Kidney tubule cell (primary cell): ENCODE results near the gene DAB1.

ENCODE experiments used
- DNase-seq: peaks from one replicate; pipeline ENCODE4 v3.0.0-alpha.2; 2018; ENCODE audit warnings: low spot score

The DAB1 gene

DNA sequence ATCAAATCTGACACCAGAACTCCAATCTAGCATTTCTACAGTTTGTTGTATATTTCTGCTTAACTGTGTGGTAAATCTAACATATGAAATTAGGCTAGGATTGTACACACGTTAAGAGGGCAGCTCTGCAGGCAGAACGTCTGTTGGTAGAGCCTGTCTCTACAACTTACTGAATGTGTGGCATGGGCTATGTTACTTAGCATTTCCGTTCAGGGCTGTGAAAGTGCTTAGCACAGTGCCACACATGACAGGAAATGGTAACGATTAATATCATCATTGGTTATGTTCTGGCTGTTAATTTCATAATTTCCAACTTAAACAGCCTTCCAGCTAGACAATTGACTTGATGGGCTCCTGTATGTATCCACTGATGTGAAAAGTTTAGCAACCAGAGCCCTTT lies 448.4 kb downstream of the DAB1 start:
- no peak for DNase-seq

- DNase-seq: no peak
Observed at GRCh38 chr1:56973923-56974742, 449.7 kb downstream of the DAB1 start.

DNA sequence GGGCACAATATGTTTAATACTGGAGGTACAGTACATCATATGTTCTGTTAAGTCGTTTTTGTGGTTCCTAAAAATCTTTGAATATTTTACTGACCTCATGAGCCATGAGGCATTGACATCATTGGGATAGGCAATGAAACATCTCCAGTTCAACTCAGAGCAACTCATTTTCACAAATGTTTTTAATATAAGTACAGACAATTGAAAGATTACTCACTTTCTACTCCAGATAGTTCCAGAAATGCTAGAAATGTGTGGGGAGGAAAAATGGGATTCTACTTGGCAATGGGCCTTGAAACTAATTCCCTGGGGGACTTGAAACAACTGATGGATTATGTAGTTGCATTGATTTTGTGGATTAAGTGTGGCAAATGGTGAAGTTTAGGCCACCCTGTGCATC lies 450.9 kb downstream of the DAB1 start:
- no peak for DNase-seq

DNA sequence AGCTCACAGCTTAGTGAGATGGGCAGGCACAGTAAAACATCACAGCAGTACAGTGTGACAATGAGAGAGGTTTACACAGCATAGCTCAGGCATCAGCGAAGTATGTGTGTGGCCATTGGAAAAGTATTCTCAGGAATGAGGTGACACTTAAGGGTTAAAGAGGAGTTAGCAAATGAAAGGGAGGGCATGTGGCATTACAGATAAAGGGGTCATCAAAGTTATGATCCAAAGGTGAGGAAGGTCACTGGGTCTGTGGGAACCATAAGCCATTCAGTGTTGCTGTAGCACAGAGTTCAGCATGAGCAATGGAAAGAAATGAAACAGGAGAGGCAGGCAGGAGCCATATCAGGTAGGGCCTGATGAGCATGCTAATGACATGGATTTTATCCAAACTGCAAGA lies 453.6 kb downstream of the DAB1 start:
- no peak for DNase-seq

DNA sequence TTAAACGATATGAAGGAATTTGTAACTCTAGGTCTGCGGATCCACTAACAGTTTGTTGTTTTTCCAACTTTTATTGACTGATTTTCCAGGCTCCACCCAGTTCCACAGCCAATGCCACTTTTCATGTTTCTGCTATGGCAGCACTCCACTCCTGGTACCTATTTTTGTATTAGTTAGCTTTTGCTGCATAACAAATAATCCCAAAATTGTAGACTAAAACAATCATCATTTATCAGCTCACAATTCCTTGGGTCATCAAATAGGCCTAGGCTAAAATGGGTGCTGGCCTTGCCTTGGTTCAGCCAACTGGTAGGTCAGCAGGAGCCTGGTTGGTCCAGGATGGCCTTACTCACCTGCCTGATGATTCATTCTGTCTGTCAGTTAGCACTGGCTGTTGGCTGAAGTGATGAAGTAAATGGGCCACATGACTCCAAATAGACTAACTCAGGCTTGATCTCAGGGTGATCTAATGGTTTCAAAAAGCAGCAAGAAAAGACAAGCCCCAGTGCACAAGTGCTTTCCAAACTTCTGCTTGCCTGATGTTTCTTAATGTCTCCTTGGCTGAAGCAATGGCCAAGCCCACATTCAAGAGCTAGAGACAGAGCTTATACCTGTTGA lies 454.9 kb downstream of the DAB1 start:
- DNase-seq: peak; percentile 87

DNA sequence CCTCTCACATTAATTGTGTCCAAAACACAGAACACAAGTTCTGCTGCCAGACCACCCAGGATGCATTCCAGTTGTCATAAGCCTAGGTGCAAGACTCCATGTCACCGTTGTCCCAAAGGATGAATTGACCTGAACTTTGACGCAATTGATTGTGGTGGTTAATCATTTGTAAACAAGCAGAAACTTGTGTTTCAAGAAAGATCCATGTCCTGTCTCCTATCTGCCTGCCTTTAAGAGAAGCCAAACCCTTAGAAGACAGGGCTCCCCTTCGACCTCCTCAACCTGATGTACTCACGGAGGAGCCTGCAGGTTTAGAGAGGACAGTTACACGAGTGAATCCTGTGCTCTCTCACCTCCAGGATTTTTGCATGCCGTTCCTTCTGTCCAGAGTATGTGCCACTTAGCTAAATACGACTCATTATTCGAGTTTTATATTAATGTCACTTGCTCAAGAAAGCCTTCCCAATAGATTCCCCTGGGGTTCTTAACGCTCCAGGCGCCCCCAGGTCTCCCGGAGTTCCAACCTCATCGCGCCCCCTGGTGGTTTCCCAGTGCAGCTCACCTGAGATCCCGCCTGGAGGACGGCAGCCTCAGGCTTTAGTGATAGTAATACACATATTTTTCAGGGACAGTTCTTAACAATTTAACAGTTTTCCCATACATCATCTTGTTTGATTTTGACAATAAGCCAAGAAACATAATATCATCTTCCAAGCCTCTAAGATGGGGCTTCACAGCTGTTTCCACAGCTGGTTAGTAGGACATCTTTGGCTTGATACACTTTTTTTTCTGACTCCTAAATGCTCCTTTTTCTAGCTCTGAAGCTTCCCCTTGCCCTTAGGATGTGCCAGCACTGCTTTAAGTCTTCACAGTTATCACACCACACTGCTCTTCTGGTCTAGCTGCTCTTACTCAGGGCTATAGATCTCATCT lies 455.7 kb downstream of the DAB1 start:
- no peak for DNase-seq

GRCh38 chr1:56967355-56967754 lies 456.5 kb downstream of the DAB1 start:
- no peak for DNase-seq

DNA sequence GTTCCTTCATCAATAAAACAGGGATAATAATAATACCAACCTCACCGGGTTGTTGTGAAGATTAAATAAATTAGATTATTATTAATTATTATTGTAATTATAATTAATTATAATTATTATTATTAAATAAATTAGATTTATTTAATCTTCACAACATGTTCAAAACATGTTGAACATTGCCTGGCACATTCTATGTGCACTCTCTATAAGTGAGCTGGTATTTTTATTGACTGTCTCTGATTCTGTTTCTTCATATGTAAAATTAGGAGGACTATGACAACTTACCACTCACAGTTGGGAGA lies 457.2 kb downstream of the DAB1 start:
- no peak for DNase-seq

GRCh38 chr1:56965916-56966697 lies 457.8 kb downstream of the DAB1 start, which contains the start of gene C8B:
TSS of gene C8B (minus strand) at chr1:56966015. CDS start at chr1:56965948, 67 bp downstream.
- no peak for DNase-seq

DNA sequence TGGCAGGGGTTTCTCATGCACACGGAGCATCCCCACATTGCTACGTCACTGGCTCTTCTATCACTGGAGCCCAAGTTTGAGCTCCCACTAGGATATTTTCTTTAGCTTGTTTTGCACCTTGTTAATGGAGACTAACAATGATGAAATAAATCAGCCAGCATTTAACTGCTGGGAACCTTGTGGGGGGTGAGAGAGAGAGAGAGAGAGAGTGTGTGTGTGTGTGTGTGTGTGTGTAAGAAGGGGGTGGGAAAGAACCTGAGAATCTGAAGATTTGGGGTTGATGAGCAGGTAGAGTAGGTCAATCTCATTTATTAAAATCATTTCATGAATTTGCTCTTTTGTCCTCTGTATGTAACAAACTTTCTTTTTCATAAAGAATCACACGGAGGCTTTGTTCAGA lies 458.7 kb downstream of the DAB1 start:
- no peak for DNase-seq

DNA sequence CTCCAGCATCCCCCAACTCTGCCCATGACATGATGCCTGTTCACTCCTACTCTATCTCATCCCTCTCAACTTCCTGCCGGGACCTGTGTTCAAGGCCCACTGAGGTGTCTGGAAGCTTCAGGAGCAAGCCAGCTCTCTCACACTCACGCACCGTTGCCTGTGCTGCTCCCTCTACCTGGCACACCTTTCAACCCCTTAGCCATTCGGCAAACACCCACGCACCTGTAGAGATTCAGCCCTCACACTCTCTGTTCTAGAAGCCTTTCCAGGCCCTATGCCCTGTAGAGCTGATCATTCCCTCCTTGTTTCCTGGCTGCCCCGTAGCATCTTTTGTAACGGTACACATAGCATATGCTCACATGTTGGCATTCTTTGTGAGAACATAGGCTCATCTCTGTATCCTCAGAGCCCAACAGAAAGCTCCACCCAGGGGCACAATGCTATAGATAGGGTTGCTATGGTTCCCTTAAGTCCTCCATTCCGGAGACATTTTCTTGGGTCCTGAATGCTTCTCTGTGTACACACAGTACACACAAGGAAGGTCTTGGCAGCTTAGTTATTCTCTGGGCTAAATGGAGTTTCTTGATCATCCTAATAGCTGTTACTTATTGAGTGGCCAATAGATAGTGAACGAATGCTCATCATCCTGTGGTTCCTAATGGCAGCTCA lies 459.4 kb downstream of the DAB1 start:
- no peak for DNase-seq

- DNase-seq: no peak
Observed at GRCh38 chr1:56963667-56964066, 460.2 kb downstream of the DAB1 start.

DNA sequence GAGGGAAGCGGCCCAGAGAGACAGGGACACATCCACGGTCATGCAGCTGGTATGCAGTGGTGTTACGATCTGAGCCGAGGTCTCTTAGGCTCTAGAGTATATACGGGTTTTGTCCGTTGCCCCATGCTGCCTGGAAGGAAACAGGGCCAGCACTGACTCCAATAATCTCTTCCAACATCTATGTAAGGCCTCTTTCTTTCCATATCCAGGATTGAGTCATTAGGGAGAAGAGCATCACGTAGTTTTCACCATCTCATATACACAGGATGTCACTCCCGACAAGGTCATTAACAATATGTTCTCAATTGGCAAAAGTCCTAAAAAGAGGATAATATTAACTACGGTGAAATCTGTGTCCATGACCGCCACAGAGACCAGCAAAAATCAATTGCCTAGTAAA lies 462.4 kb downstream of the DAB1 start:
- DNase-seq: no peak

DNA sequence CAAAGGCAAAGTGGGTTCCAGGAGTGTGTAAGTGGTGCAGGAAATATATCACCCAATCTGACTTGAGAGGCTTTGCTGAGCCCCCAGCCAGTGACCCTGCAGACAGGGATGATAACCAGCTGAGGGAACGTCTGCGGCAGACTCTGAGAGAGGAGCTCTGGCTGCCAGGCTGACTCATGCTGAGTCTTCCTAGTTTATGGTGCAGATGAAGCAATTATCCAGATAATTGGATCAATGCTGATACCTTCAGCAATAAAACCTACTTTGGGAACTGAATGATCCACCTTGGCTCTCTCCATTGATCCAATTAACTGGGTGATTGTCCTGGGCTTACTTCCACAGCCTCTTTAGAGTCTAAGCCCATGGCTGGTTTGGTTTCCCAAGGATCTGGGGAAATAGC lies 465.3 kb downstream of the DAB1 start:
- peak; percentile 21 for DNase-seq

GRCh38 chr1:56957931-56958330 lies 465.9 kb downstream of the DAB1 start:
- no peak for DNase-seq

DNA sequence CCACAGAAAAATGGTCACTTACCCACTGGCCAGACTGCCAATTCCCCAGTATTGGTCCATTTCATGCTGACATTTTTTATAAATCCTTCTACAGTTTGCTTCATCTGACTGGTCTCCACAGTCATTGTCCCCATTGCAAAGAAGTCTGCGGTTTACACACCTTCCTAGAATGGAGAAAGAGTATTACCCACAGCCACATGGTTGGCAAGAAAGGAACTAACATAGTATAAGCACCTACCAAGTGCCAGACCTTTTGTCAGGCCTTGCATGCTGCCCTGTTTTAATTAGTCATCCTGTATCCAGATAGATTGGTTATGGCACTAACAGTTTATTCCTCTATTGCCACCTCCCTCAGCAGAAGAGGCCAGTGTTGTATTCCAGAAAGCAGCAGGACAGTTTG lies 469.2 kb downstream of the DAB1 start:
- DNase-seq: no peak

DNA sequence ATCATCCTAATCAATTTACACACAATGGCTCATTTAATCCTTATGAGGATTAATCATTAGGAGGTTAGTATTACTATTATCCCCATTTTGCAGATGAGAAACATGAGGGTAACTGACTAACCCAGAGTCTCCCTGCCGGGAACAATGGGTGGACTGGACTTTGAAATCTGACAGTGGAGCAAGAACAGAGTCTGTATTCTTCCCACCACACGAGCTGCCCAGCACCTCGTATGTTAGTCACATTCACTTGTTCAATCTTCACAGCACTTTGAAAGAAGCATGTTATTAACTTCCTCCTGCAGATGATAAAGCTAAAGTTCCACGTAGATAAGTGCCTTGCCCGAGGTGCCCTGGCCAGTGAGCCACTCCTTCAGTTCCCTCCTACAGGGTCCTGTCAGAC lies 470.5 kb downstream of the DAB1 start:
- DNase-seq: no peak

GRCh38 chr1:56952501-56952900 lies 471.4 kb downstream of the DAB1 start:
- no peak for DNase-seq

DNA sequence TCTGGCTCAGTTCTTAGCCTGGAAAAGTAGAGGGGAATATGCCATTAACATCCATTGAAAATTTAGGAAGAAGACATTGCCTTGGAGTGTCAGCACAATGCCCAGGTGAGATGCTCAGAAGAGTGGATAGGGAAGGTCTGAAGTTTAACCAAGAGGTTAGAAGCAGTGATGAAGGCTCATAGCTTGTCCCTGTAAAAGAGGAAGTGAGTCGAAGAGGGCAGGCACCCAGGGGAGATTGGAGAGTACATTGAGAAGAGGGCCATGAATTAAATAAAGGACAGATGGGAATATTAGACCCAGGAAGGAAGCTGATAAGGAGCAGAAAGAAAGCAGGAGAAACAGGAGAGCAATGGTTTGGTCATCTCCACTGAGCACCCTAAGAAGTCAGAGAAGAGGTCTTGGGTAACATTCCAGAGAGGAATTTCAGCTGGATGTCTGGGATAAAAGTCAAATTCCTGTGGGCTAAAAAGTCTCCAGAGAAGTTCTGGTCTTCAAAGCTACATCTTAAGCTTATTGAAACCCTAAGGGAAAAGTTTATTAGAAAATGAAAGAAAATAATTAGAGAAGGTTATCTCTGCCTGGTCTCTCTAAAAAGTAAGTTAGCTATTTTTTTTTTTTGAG lies 475.3 kb downstream of the DAB1 start:
- no peak for DNase-seq
